ENCODE results near the gene CD151. TPM values are rescaled to one million over a fixed set of nuclear protein-coding genes. Genes with fewer than 3 reads are reported as not detected.

Gene CD151
- polyA plus RNA-seq, 1 experiment: 559 TPM

DNA sequence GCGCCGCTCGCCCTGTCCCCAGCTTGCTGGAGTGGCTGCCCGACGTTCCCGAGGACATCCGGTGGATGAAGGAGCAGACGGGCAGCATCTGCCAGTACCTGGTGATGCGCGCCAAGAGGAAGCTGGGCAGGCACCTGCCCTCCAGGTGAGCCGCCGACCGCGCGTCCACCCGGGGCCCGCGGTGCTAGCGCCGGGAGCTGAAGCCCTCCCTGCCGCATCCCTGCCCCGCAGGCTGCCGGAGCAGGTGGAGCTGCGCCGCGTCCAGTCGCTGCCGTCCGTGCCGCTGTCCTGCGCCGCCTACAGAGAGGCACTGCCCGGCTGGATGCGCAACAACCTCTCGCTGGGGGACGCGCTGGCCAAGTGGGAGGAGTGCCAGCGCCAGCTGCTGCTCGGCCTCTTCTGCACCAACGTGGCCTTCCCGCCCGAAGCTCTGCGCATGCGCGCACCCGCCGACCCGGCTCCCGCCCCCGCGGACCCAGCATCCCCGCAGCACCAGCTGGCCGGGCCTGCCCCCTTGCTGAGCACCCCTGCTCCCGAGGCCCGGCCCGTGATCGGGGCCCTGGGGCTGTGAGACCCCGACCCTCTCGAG, 8.4 kb upstream of the CD151 start:
- CTCF ChIA-PET: no interaction called here
- no peak for DNase-seq (ENCODE audit: low read depth, low spot score)
- POLR2A ChIA-PET: no interaction called here

DNA sequence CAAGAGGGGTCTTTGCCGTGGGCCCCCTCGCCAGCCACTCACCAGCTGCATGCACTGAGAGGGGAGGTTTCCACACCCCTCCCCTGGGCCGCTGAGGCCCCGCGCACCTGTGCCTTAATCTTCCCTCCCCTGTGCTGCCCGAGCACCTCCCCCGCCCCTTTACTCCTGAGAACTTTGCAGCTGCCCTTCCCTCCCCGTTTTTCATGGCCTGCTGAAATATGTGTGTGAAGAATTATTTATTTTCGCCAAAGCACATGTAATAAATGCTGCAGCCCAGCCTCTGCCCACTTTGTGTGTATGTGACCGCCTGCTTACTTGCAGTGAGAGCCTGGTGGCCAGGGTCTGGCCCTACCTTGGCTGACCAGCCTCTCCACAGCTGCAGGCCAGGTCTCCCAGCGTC, 7.8 kb upstream of the CD151 start:
- Histone ChIP-seq H3K27me3 (ENCODE audit: control insufficient read depth, insufficient read depth, low read length) (no peaks in the 10 kb centered on the region), H3K27ac (ENCODE audit: low read depth, low read length) (no peak overlapping the region), H3K9me3 (ENCODE audit: control insufficient read depth, insufficient read depth, low read length) (no peaks in the 10 kb centered on the region; the same call in 1 of the 2 replicates), H3K4me3 (ENCODE audit: low read depth, low read length) (no peak overlapping the region)
- no peak for TF ChIP-seq CTCF (IDR thresholded peaks at IDR 0.05; ENCODE audit: low read depth, low read length)
- CTCF ChIA-PET: no interaction called here
- DNase-seq (ENCODE audit: low read depth, low spot score): no peak
- POLR2A ChIA-PET: no interaction called here

More for the DNA sequence above, 8.4 kb upstream of the CD151 start:
- Histone ChIP-seq H3K27me3 (ENCODE audit: control insufficient read depth, insufficient read depth, low read length) (no peaks in the 10 kb centered on the region), H3K27ac (ENCODE audit: low read depth, low read length) (no peak overlapping the region), H3K4me3 (ENCODE audit: low read depth, low read length) (no peak overlapping the region), H3K9me3 (ENCODE audit: control insufficient read depth, insufficient read depth, low read length) (no peaks in the 10 kb centered on the region; the same call in 1 of the 2 replicates)
- no peak for TF ChIP-seq CTCF (IDR thresholded peaks at IDR 0.05; ENCODE audit: low read depth, low read length)

DNA sequence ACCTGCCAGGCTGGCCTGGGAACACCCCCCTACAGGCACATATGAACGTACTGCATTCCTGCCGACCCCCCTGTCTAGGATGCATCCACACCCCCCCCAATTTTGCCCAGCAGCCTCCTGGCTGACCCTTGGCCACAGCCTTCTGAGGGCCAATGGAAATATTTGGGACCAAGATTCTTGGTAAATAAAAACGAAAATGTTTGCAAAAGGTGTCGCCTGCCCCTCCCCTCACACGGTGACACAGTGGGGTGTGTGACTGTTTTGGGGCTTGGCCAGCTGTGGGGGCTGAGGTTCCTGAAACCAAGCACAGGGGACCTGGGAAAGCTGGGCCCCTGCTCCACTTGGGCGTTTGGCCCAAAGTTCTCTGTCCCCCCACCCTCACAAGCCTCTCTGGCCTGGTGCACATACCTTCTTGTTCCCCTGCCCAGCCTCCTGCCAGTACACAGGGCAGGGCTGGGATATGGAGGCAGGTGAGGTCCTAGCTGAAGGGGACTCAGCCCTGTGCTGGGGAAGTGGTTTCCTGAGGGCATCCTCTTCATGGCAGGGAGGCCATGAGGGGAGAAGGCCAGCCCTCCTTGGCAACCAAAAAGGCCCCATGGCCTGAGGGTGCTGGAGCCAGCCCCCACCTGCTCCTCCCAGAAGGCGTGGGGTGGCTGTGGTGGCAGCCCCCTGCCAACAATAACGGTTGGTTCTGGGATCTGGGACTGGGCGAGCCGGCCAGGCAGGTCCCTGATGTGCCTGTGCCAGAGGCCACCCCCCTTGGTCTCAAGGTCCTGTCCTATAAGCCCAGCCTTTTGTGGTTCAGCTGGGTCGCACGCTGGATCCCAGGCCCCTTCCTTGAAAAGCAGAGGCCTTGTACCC, 7.2 kb upstream of the CD151 start:
- DNase-seq (ENCODE audit: low read depth, low spot score): no peak
- Histone ChIP-seq H3K9me3 (ENCODE audit: control insufficient read depth, insufficient read depth, low read length) (no peaks in the 10 kb centered on the region; the same call in 1 of the 2 replicates), H3K27ac (ENCODE audit: low read depth, low read length) (no peak overlapping the region), H3K27me3 (ENCODE audit: control insufficient read depth, insufficient read depth, low read length) (no peaks in the 10 kb centered on the region), H3K4me3 (ENCODE audit: low read depth, low read length) (no peak overlapping the region)
- POLR2A ChIA-PET: no interaction called here
- CTCF ChIA-PET: no interaction called here
- no peak for TF ChIP-seq CTCF (IDR thresholded peaks at IDR 0.05; ENCODE audit: low read depth, low read length)

DNA sequence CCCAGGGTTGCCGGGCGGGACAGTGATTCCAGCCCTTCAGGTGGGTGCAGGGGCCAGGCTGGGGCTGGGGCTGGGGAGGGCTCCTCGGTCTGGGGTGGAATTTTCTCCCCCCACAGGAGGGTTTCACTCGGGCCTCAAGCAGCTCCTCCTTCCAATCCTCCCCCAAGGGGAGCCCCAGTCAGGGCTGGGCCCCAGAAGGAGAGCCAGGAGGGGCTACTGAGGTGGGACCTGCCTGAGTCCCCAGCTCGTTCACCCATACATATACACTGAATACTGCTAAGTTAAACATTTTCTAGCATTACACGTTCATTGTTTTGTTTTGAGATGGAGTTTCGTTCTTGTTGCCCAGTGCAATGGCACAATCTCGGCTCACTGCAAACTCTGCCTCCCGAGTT, 6.5 kb upstream of the CD151 start:
- ChIA-PET POLR2A (no interaction called here), CTCF (no interaction called here)
- no peak overlapping the region for H3K4me3 ChIP-seq (ENCODE audit: low read depth, low read length)
- no peak for DNase-seq (ENCODE audit: low read depth, low spot score)
- H3K27me3 ChIP-seq (ENCODE audit: control insufficient read depth, insufficient read depth, low read length): no peaks in the 10 kb centered on the region
- H3K27ac ChIP-seq (ENCODE audit: low read depth, low read length): no peak overlapping the region
- no peaks in the 10 kb centered on the region; the same call in 1 of the 2 replicates for H3K9me3 ChIP-seq (ENCODE audit: control insufficient read depth, insufficient read depth, low read length)
- no peak for TF ChIP-seq CTCF (IDR thresholded peaks at IDR 0.05; ENCODE audit: low read depth, low read length)

DNA sequence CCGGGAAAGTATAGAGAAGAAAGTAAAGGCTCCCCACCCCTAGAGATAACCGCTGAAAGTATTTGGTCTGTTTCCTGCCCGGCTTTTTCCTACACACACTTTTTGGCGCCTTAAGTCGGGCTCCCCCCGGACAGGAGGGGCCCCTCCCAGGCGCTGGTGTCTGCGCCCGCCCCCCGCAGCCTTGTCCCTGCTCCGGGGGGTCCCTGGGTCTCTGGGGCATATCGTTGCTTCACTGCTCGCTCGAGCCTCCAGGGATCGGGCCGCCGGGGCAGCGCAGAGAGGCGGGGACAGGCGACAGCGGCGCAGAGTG, 6.0 kb upstream of the CD151 start:
- Histone ChIP-seq H3K4me3 (ENCODE audit: low read depth, low read length) (peak overlapping the region; percentile 7; the same call in 1 of the 2 replicates), H3K27me3 (ENCODE audit: control insufficient read depth, insufficient read depth, low read length) (no peaks in the 10 kb centered on the region), H3K27ac (ENCODE audit: low read depth, low read length) (no peak overlapping the region), H3K9me3 (ENCODE audit: control insufficient read depth, insufficient read depth, low read length) (no peaks in the 10 kb centered on the region; the same call in 1 of the 2 replicates)
- ChIA-PET CTCF (no interaction called here), POLR2A (no interaction called here)
- DNase-seq (ENCODE audit: low read depth, low spot score): no peak
- no peak for TF ChIP-seq CTCF (IDR thresholded peaks at IDR 0.05; ENCODE audit: low read depth, low read length)

Measured in AG04450 (cell line).